HG03196 (cell line): ENCODE measurements around the gene CDRT15.
"Not testable (repeated sequence)": the region's sequence is repeated elsewhere in the genome, so short reads cannot be mapped to it uniquely, and the experiment has no call there.

ENCODE experiments used
- ATAC-seq: cut with Tn5 transposase; IDR thresholded peaks from one replicate; pipeline ENCODE4 v1.9.1; 2021; ENCODE audit not compliant: unreplicated experiment

CDRT15 gene

DNA sequence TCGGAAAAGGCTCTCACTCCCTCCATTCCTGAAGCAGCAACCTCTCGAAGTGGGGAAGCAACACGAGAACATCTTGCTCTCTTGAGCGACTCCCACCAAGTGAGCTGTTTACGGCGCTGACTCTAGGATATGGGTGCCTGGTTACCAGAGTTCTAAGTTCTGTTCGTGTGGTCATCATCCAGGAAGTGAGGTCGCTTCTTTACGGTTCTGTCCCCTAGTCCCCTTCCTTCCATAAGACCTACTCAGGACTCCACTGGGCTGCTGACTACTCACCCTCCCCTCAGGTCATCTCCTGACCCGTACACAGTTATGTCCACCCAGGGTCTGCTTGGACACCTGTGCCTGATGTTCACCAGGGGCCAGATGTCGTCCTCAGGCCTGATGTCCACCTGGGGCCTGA, at the start of gene CDRT15:
CDRT15 (minus strand) TSS at position 101 of the 400 bp plus-strand sequence; CDS start at position 72, 29 bp downstream.
- not testable (repeated sequence) for ATAC-seq

DNA sequence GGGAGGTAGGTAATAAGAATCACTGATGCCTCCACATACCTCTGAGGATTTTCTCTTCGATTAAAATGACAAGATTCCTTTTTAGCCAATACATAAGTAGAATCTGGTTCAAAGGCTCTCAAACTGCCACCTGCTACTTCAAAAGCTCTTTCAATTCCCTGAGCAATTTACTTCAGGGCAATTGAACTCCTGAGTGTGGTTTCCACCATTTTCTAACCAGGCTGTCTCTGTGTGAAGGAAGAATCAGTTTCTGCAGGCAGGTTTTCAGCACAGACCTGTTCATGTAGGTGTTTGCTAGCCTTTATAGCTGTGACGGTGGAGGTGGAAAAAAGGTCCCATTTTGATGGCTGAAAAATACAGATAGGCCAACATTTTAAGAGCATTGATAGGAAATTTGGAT, 46.1 kb upstream of the CDRT15 start:
- no peak for ATAC-seq

- ATAC-seq = no peak
Measured at GRCh38 chr17:14281530-14281929, 44.9 kb upstream of the CDRT15 start.

DNA sequence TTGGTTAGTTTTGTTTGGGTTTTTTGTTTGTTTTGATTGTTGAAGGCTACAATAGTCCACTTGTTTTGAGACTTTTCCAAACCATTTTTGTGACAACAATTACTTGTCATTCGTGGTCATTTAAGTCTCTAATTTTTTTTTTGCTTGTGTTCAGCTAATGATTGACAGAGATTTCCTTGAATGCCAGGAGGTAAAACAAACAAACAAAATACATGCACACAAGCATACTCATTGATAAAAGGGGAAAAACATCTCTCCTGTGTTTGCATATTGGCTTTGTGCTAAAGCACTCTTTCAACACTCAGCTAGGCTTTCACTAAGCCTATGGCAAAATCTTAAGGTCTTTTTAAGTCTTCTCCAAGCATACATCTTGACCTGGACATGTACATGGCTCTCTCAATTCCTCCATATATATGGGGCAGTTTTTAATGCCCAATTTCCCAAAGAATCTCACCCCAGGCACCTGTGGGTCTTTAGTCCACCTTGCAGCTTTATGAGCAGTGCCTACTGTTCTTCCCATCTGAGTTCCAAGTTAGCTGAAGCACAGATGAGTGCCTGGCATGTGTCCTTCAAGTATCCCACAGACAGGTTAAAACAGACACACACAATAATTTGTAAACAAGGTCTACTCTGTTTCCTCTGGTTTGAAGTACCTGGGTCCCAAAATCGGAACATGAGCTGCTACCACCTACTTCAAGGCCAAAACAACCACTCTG, 40.0 kb upstream of the CDRT15 start:
- no peak for ATAC-seq

DNA sequence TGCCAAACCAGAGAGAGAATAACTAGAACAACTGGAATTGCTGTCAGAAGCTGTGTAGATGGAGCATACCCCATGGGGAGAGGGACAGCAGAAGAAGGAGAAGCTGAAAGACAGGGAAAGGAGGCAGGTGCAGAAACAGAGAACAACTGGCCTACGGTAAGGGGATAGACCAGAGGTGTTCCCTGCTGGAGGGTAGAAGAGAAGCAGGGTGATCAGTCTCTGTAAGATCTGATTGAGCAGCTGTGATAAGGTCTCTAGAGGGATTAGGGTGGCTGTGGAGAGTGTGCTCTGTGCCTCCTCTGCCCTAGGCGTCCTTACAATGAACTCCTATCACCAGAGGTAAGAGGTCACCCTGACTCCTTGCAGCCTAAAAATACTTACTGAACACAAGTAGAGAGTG, 33.8 kb upstream of the CDRT15 start:
- ATAC-seq = no peak

GRCh38 chr17:14269473-14269872, 32.8 kb upstream of the CDRT15 start:
- no peak for ATAC-seq

DNA sequence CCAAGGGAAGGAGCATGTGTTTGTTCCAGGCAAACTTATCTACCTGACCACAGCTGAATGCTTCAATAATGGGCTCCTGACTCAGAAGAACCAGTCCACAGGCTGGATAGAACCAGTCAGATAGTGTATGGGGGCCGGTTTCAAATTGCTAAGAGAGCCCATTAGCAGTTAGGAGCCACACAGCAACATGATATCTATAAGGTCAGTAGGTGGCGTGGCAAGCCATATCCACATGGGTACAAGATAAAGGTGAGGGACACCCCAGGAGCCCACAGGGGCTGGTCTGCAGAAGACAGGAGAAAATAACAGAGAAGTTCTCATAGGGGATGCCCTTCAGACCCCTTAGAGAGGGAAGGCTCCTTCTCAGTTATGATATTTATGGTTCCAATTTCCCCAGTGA, 31.6 kb upstream of the CDRT15 start:
- ATAC-seq = no peak

- ATAC-seq = no peak
Measured at GRCh38 chr17:14261406-14261805, 24.7 kb upstream of the CDRT15 start.

- ATAC-seq = no peak
Measured at GRCh38 chr17:14245629-14246028, 9.0 kb upstream of the CDRT15 start.

- no peak for ATAC-seq
Measured at GRCh38 chr17:14245002-14245401, 8.3 kb upstream of the CDRT15 start.

- ATAC-seq = not testable (repeated sequence)
Measured at GRCh38 chr17:14239271-14239670, 2.6 kb upstream of the CDRT15 start.

- not testable (repeated sequence) for ATAC-seq
Measured at GRCh38 chr17:14236032-14236431, 630 bp downstream of the CDRT15 start.

- not testable (repeated sequence) for ATAC-seq
Measured at GRCh38 chr17:14235047-14235446, 1.6 kb downstream of the CDRT15 start.

DNA sequence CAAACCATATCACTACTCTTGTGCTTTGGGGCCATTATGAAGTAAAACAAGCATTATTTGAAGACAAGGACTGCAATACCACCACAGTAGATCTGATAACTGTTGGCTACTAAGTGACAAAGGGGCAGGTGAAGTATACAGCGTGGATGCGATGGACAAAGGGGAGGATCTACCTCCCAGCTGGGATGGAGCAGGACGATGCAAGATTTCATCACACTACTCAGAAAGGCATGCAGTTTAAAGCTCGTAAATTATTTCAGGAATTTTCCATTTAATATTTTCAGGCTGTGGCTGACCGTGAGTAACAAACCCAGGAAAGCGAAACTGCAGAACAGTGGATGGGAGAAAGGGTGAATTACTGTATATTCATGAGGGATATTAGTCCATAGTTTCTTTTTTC, 5.5 kb downstream of the CDRT15 start:
- not testable (repeated sequence) for ATAC-seq

GRCh38 chr17:14228903-14229302, 7.8 kb downstream of the CDRT15 start:
- ATAC-seq = no peak

GRCh38 chr17:14227052-14227451, 9.6 kb downstream of the CDRT15 start:
- no peak for ATAC-seq

DNA sequence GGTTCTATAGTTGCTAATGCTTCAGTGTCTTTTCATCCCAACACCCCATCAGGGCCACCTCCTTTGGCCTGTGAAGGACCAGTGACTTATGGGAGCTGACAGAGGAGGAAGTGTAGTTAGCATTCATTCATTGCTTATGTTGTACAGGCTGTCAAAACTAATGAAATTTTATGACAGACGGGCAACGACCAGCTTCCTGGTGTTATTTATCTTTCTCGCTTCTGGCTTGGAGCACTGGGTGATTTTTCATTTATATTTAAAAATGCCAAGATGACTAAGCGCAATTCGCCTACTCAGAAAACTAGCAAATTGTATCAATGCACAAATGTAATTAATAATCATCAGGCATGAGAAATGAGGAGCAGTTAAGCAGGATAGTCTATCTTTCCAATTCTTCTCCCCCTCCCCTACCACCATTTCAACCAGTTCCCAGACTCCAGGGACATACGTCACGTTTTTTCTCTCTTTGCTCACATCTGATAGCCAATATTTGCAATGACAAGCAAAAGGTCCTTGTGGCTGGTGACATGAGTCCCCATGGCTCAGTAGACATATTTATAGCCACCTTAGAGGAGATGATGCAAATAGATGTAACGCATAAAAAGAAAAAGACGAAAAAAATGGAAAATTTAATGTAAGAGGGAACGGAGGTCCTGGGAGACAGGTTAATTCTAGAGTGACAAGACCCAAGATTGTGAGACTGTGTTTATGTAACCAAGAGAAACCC, 11.2 kb downstream of the CDRT15 start:
- no peak for ATAC-seq

- no peak for ATAC-seq
Measured at GRCh38 chr17:14222611-14223010, 14.1 kb downstream of the CDRT15 start.

GRCh38 chr17:14214271-14214670, 22.4 kb downstream of the CDRT15 start:
- no peak for ATAC-seq

DNA sequence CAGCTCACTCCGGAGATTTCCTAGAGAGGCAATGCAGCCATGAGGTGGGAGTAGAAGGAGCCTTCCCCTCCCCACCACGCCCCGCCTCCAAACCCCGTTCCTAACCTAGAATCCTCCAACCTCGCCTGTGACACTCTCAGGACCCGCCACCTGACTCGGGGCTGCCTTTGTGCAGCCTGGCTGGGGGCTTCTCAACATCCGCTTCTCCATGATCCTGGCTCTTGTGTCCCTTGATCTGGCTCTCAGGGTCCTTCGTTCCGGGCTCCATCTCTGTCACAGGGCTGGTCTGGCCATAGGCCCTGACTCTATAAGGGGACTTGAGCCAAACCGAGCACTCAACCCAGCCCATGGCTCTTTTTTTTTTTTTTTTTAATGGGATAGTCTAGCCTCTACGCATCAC, 24.3 kb downstream of the CDRT15 start:
- ATAC-seq = no peak

DNA sequence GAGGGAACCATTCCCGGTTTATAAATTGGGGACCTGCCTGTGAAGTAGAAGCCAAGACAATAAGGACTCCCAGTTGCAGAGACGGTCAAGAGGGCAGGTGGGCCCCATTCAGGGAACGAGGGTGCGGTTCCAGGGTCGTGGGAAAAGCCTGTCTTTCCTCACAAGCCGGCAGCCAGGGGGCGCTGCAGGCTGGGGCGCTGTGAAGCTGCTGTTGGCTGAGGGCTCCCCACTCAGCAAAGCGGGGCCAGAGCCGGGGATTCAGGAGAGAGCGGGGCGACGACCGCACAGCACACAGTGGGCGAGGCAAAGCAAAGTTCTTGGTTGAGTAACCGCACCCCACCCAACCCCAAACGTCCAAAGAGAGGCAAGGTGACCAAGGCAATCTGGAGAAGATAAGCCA, 24.9 kb downstream of the CDRT15 start:
- no peak for ATAC-seq

DNA sequence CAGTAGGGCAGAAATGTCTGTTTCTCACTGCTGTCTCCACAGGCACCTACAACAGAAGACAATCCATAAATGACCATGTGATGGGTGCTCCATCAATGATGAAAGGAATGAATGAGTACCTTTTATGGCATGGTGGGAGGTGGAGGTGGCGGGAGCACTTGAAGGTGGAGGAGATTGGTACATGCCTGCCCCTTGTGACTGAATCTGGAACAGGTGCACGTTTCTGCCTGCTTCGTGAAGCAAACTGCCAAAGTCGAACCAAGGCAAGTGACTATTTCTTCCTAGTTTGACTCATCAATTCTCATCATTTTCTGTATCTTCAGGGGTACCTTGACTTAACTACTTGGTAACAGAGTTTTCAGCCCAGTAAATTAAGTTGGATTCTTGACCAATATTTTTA, 25.4 kb downstream of the CDRT15 start:
- ATAC-seq = no peak

DNA sequence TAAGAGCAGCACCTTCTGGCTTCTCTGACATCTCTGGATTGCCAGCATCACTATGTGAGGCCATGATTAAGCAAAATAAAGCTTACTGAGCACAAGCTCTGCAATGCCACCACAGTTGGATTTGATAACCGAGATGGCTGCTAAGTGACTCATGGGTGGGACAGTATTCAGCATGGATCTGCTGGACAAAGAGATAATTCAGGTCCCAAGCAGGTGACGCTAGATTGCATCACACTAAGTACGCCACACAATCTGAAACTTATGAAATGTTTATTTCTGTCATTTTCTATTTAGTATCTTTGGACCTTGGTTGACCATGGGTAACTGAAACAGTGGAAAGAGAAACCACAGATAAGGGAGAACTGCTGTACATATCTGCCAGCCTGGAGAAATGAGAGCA, 27.4 kb downstream of the CDRT15 start:
- no peak for ATAC-seq
